Panc1 (cell line): ENCODE data around the gene EVC. TPM values are rescaled to one million over a fixed set of nuclear protein-coding genes. Genes with fewer than 3 reads are reported as not detected.

Source experiments
- ATAC-seq: fragments of 200-7000 bp; cut with Tn5 transposase; 2 replicates; pipeline ENCODE4 v1.9.1; 2020; ENCODE audit warnings: mild to moderate bottlenecking, moderate library complexity
- BruUV-seq: library from RNA; stranded (reverse); fragments of 400-500 nt; replicated peaks from 2 replicates; lab custom pipeline; 2021; lab: Mats Ljungman, UMichigan
- CTCF ChIA-PET: fragments of 300-600 bp; sonication (Branson Sonifier 250); formaldehyde crosslinking; loops from one replicate; lab custom pipeline; 2022; ENCODE audit warnings: antibody characterized with exemption; lab: Charles Lee
- POLR2A ChIA-PET: fragments of 300-600 bp; sonication (Branson Sonifier 250); formaldehyde crosslinking; loops from one replicate; lab custom pipeline; 2022; ENCODE audit warnings: antibody characterized with exemption; lab: Charles Lee
- DNase-seq: peaks from one replicate; pipeline ENCODE4 v3.0.0-alpha.2; 2010; ENCODE audit warnings: low read depth, low spot score
- H3K27ac ChIP-seq: 2 replicates; pipeline ENCODE4 v1.5.1; 2011; ENCODE audit warnings: mild to moderate bottlenecking, low read length, inconsistent platforms
- H3K27me3 ChIP-seq: fragments of 200-500 bp; sonication (Bioruptor generic); 2 replicates; pipeline ENCODE4 v1.6.0; 2014; ENCODE audit warnings: low read length, inconsistent platforms; ENCODE audit not compliant: control insufficient read depth, insufficient read depth
- H3K36me3 ChIP-seq: fragments of 200-500 bp; sonication (Bioruptor generic); 2 replicates; pipeline ENCODE4 v1.5.1; 2014; ENCODE audit warnings: inconsistent platforms, mild to moderate bottlenecking, low read length, moderate library complexity; ENCODE audit not compliant: control insufficient read depth, insufficient read depth
- H3K4me1 ChIP-seq: 2 replicates; pipeline ENCODE4 v1.5.1; 2011; ENCODE audit warnings: inconsistent platforms, mild to moderate bottlenecking, low read length, moderate library complexity; ENCODE audit not compliant: control insufficient read depth, insufficient read depth
- H3K4me3 ChIP-seq, 2 experiments: 2 replicates each; pipeline ENCODE4 v1.5.1; 2011 to 2012; ENCODE audit warnings: low read depth in 2 of 2, low read length in 2 of 2, mild to moderate bottlenecking in 2 of 2, inconsistent platforms in 1 of 2, moderate library complexity in 1 of 2
- H3K9me3 ChIP-seq: fragments of 200-500 bp; sonication (Bioruptor generic); 2 replicates; pipeline ENCODE4 v1.5.1; 2014; ENCODE audit warnings: low read depth, mild to moderate bottlenecking, inconsistent platforms, low read length, moderate library complexity; ENCODE audit not compliant: control insufficient read depth, insufficient read depth
- POLR2AphosphoS5 ChIP-seq: IDR thresholded peaks from 2 replicates; pipeline ENCODE4 v1.6.1; 2012; ENCODE audit warnings: mild to moderate bottlenecking, low read depth, low read length, moderate library complexity
- SIN3A ChIP-seq: IDR thresholded peaks from 2 replicates; pipeline ENCODE4 v1.6.1; 2012; ENCODE audit warnings: low read depth, mild to moderate bottlenecking, low read length, moderate library complexity, borderline replicate concordance; ENCODE audit not compliant: insufficient read depth
- TCF7L2 ChIP-seq: IDR thresholded peaks from 2 replicates; pipeline ENCODE4 v1.6.1; 2011; ENCODE audit warnings: mild to moderate bottlenecking, low read depth, low read length, inconsistent platforms
- in situ Hi-C: cut with HindIII; loops from 2 replicates; pipeline ENCODE4 v1.10.0; 2016; ENCODE audit warnings: low sequenced_read_pairs, low pct_unique_long_range_greater_than_20kb
- intact Hi-C: fragments of 100-400 bp; cut with micrococcal nuclease; formaldehyde crosslinking; loops from one replicate; pipeline ENCODE4 v1.10.0; 2022; ENCODE audit not compliant: unreplicated experiment
- total RNA-seq: library from RNA; stranded (reverse); gene quantifications from one replicate; pipeline ENCODE4 v1.2.1, GENCODE V29; 2021; ENCODE audit not compliant: unreplicated experiment
- TF ChIP-seq, protein P1 (sequence below): fragments of 450-650 bp; IDR thresholded peaks from 2 replicates; pipeline ENCODE4 v1.5.1; 2017; ENCODE audit warnings: mild to moderate bottlenecking
- TF ChIP-seq, protein P2 (sequence below), 2 experiments: IDR thresholded peaks; 2 replicates each; pipeline ENCODE4 v1.6.1; 2011 to 2012; ENCODE audit warnings: low read depth in 2 of 2, control low read depth in 1 of 2, low read length in 1 of 2, mild to moderate bottlenecking in 1 of 2, moderate library complexity in 1 of 2; ENCODE audit not compliant: insufficient read depth in 1 of 2

The EVC gene
- total RNA-seq, 1 experiment from 2014 or later: 12.1 TPM

DNA sequence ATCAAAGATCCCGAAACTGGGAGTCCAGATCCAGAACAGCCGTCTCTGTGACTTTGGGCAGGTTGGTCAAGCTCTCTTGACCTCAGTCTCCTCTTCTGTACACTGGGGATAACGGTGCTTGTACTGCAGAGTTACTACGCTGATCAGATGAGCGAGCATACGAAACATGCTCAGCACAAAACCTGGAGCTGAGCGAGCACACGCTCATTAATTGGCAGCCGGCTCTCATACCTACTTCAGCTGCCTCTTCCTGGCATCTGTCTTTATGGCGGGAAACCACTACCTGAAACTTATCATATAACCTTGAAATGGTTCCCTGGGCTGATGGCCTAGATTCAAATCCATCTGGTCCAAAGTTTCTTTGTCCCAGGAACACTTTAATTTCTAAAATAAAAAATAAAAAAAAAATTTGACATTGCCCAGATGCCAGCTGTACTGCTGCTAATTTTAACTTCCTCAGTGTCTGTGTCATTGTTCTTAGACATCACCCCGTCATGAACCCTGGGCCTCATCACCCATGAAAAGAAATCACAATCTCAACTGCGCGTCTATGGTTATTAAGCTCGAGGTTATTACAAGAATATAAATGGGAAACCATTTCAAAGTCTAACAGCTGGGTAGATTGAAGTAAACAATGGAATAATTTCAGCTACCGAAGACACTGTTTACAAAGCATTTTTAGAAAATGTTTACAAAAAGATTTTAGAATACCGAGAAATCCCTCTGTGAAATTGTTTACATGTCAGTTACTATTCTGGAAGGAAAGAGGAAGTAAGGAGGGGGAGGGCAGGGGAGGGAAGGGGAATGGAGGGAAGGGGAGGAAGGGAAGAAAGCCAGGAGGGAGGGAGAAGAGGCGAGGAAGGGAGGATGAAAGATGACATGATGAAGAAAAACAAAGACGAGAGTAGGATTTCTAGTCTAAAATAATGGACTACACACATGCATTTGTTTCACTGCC lies 132.9 kb downstream of the EVC start:
- no TSS peak for BruUV-seq
- no peaks in the 10 kb centered on the region for H3K4me1 ChIP-seq
- no peak overlapping the region for H3K4me3 ChIP-seq
- no peak overlapping the region for H3K27ac ChIP-seq
- no peaks in the 10 kb centered on the region for H3K9me3 ChIP-seq
- in situ Hi-C loops (no loop called here), intact Hi-C loops (no loop called here)
- TF ChIP-seq SIN3A (no peak), POLR2AphosphoS5 (no peak), TCF7L2 (no peak)
- TF ChIP-seq, protein P1, sequence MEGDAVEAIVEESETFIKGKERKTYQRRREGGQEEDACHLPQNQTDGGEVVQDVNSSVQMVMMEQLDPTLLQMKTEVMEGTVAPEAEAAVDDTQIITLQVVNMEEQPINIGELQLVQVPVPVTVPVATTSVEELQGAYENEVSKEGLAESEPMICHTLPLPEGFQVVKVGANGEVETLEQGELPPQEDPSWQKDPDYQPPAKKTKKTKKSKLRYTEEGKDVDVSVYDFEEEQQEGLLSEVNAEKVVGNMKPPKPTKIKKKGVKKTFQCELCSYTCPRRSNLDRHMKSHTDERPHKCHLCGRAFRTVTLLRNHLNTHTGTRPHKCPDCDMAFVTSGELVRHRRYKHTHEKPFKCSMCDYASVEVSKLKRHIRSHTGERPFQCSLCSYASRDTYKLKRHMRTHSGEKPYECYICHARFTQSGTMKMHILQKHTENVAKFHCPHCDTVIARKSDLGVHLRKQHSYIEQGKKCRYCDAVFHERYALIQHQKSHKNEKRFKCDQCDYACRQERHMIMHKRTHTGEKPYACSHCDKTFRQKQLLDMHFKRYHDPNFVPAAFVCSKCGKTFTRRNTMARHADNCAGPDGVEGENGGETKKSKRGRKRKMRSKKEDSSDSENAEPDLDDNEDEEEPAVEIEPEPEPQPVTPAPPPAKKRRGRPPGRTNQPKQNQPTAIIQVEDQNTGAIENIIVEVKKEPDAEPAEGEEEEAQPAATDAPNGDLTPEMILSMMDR: no peak
- ChIA-PET CTCF (no interaction called here), POLR2A (no interaction called here)
- H3K36me3 ChIP-seq: no peaks in the 10 kb centered on the region
- DNase-seq (no peak), ATAC-seq (no peak)
- H3K27me3 ChIP-seq: no peaks in the 10 kb centered on the region; the same call in 1 of the 2 replicates

DNA sequence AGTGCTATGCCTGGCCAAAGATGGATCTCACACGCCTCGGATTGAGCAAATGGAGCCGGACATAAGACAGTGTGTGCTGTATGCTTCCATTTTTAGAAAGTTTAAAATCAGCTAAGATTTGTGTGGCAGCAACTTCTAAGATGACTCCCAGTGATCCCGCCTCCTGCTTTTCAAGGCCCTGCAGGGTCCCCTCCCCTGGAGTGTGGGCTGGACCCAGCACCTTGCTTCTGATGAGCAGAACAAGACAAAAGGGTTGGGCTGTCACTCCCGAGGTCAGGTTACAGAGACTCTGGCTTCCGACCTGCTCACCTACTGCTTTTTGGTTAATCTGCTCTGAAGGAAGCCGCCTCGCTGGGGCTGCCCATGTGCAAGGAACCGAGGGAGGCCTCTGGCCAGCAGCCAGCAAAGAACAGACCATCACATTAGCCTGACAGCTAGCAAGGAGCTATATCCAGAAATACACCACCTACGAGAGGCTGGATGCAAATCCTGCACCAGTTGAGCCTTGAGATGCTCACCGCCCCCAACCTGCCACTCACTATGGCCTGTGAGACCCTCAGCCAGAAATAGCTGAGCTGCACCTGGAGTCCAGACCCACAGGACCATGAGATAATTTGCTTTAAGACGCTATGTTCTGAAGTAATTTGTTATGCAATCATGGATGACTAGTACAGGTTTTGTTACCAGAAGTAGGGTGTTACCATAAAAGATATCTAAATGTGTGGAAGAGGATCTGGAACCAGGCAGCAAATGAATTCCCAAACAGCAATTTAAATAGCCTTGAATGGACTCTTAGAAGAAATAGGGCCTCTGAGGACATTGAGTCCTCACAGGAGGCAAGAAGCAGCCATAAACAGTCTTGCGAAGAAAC lies 134.3 kb downstream of the EVC start:
- no peak overlapping the region for H3K27ac ChIP-seq
- POLR2A ChIA-PET: interaction anchor here (0.6 kb wide), 1 partner anchor 166 kb away, joined by 3 read pairs; no protein-coding TSS in a partner anchor
- no peaks in the 10 kb centered on the region for H3K4me1 ChIP-seq
- no peaks in the 10 kb centered on the region for H3K36me3 ChIP-seq
- no peaks in the 10 kb centered on the region for H3K9me3 ChIP-seq
- TF ChIP-seq, protein P2, sequence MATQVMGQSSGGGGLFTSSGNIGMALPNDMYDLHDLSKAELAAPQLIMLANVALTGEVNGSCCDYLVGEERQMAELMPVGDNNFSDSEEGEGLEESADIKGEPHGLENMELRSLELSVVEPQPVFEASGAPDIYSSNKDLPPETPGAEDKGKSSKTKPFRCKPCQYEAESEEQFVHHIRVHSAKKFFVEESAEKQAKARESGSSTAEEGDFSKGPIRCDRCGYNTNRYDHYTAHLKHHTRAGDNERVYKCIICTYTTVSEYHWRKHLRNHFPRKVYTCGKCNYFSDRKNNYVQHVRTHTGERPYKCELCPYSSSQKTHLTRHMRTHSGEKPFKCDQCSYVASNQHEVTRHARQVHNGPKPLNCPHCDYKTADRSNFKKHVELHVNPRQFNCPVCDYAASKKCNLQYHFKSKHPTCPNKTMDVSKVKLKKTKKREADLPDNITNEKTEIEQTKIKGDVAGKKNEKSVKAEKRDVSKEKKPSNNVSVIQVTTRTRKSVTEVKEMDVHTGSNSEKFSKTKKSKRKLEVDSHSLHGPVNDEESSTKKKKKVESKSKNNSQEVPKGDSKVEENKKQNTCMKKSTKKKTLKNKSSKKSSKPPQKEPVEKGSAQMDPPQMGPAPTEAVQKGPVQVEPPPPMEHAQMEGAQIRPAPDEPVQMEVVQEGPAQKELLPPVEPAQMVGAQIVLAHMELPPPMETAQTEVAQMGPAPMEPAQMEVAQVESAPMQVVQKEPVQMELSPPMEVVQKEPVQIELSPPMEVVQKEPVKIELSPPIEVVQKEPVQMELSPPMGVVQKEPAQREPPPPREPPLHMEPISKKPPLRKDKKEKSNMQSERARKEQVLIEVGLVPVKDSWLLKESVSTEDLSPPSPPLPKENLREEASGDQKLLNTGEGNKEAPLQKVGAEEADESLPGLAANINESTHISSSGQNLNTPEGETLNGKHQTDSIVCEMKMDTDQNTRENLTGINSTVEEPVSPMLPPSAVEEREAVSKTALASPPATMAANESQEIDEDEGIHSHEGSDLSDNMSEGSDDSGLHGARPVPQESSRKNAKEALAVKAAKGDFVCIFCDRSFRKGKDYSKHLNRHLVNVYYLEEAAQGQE (IDR thresholded peaks at IDR 0.05; ENCODE audit: insufficient read depth in 1 of 2, low read depth in 2 of 2, low read length in 1 of 2): no peak
- TF ChIP-seq, protein P1: no peak
- TF ChIP-seq POLR2AphosphoS5: no peak
- no peak for TF ChIP-seq SIN3A
- TF ChIP-seq TCF7L2: no peak
- intact Hi-C loops (no loop called here), in situ Hi-C loops (no loop called here)
- BruUV-seq: no TSS peak
- H3K27me3 ChIP-seq: no peaks in the 10 kb centered on the region; the same call in 1 of the 2 replicates
- CTCF ChIA-PET: no interaction called here
- no peak overlapping the region for H3K4me3 ChIP-seq
- ATAC-seq (no peak), DNase-seq (no peak)
